ENCODE data around the gene TBKBP1. TPM values are rescaled to one million over a fixed set of nuclear protein-coding genes. Genes with fewer than 3 reads are reported as not detected.
"Not testable (repeated sequence)": the region's sequence is repeated elsewhere in the genome, so short reads cannot be mapped to it uniquely, and the experiment has no call there.

Gene TBKBP1
- total RNA-seq, 1 experiment from 2014 or later, result 0.20 TPM

- no peak for DNase-seq (ENCODE audit: low spot score)
These were observed 36.7 kb downstream of the TBKBP1 start for GRCh38 chr17:47730681-47731080.

DNA sequence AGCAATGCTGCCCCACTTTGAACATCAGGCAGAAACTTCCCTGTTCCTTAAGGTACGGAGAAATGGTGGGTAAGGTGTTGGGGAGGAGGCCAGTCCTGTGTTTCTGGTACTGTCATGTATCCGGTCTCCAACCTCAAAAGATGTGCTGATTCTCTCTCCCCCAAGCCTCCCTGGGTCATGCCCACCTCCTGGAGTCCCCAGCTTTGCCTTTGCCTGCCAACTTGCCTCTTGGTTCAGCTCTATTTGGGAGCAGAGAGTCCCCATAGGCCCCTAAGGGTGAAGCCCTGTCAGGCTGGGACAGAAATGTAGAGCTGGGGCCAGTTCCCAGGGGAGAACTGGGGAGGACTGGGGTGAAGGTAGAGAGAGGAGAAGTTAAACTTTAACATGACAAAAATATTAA is 37.4 kb downstream of the TBKBP1 start:
- no peak for DNase-seq (ENCODE audit: low spot score)

DNA sequence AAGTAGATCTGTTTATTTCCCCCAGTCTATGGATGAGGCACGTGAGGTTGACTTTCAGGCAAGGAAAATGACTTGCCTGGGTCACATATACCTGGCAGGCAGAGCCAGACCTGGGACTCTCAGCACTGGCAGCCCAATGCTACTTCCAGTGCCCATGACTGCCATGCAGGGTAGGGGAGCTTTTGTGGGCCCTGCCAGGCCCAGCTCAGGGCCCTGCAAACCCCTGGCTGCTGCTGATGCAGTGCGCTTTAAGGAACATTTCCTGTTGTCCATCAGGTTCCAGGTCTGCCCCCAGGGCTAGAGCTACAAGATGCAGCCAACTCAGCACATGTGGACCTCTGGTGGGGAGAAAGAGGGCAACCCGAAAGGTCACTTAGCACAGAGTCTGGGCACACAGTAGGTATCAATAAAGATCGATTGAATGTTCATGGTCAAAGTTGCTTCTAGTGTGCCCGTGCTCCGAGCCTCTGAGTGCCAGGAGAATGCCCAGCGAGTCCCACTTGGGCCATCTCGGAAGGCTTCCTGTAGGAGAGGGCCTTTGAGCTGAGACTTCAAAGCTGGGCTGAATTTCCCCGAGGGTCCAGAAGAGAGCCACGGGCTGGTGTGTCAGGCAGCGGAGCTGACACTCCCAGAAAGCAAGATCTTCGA is 38.6 kb downstream of the TBKBP1 start:
- no peak for DNase-seq (ENCODE audit: low spot score)

DNA sequence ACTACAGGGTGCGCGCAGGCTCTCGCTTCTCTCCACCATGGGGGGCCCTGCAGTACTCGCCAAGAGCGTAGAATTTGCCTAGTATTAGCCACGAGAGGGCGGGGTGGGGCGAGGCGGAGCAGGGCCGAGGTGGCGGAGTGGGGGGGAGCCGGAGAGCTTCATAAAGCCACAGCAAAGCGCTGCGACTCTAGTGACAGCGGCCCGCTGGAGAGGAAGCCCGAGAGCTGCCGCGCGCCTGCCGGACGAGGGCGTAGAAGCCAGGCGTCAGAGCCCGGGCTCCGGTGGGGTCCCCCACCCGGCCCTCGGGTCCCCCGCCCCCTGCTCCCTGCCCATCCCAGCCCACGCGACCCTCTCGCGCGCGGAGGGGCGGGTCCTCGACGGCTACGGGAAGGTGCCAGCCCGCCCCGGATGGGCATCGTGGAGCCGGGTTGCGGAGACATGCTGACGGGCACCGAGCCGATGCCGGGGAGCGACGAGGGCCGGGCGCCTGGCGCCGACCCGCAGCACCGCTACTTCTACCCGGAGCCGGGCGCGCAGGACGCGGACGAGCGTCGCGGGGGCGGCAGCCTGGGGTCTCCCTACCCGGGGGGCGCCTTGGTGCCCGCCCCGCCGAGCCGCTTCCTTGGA is 39.2 kb downstream of the TBKBP1 start, which contains the start of gene TBX21:
Gene TBX21 (plus strand): TSS at position 190 of the 627 bp plus-strand sequence. CDS start 219 bp downstream, at position 409.
- DNase-seq (ENCODE audit: low spot score), result no peak

GRCh38 chr17:47733674-47734410 is 39.9 kb downstream of the TBKBP1 start:
- no peak for DNase-seq (ENCODE audit: low spot score)

- no peak for DNase-seq (ENCODE audit: low spot score)
These were observed 41.1 kb downstream of the TBKBP1 start for GRCh38 chr17:47735139-47735464.

- no peak for DNase-seq (ENCODE audit: low spot score)
These were observed 41.6 kb downstream of the TBKBP1 start for GRCh38 chr17:47735536-47736011.

- no peak for DNase-seq (ENCODE audit: low spot score)
These were observed 42.8 kb downstream of the TBKBP1 start for GRCh38 chr17:47736501-47737495.

GRCh38 chr17:47738178-47738577 is 44.2 kb downstream of the TBKBP1 start:
- DNase-seq (ENCODE audit: low spot score), result no peak

DNA sequence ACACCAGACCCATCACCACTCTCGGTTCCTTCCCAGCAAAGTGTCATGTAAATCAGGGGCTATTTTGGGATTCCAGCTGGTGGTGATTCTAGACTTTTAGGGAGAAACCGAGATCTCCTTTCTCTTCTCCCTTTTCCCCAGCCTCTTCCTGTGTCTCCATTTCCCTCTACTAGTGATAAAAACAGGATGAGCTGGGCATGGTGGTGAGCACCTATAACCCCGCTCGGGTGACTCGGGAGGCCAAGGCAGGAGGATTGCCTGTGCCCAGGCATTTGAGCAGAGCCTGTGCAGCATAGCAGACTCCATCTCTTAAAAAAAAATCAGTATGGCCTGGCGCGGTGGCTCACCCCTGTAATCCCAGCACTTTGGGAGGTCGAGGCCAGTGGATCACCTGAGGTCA is 45.2 kb downstream of the TBKBP1 start:
- DNase-seq (ENCODE audit: low spot score), result no peak

DNA sequence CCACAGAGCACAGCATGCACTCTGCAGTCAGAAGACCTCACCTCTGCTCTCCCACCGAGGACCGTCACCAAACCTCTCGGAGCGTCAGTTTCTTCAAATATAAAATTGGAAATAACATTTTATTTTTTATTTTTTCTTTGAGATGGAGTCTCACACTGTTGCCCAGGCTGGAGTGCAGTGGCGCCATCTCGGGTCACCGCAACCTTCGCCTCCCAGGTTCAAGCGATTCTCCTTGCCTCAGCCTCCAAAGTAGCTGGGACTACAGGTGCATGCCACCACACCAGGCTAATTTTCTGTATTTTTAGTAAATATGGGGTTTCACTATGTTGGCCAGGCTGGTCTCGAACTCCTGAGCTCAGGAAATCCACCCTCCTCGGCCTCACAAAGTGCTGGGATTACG is 46.0 kb downstream of the TBKBP1 start:
- not testable (repeated sequence) for DNase-seq (ENCODE audit: low spot score)

- no peak for DNase-seq (ENCODE audit: low spot score)
These were observed 47.3 kb downstream of the TBKBP1 start for GRCh38 chr17:47741109-47741792.

DNA sequence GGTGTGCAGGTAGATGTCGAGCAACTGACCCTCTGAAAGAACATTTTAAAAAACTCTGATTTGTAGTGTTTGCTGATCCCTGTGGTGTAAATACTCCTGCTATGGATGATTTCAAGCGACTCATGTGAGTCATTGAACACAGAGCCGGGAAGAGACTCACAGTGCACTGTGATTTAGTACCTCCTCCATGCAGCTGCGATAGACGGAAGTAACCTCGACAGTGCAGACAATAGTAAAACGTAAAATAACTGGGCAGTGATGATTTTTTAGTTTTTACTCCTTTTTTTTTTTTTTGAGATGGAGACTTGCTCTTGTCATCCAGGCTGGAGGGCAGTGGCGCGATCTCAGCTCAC is 47.8 kb downstream of the TBKBP1 start:
- no peak for DNase-seq (ENCODE audit: low spot score)

GRCh38 chr17:47742319-47743181 is 48.6 kb downstream of the TBKBP1 start:
- no peak for DNase-seq (ENCODE audit: low spot score)

- DNase-seq (ENCODE audit: low spot score), result no peak
These were observed 50.4 kb downstream of the TBKBP1 start for GRCh38 chr17:47744168-47745036.

GRCh38 chr17:47745037-47745380 is 51.0 kb downstream of the TBKBP1 start:
- DNase-seq (ENCODE audit: low spot score), result no peak

- no peak for DNase-seq (ENCODE audit: low spot score)
These were observed 57.5 kb downstream of the TBKBP1 start for GRCh38 chr17:47751471-47751870.

DNA sequence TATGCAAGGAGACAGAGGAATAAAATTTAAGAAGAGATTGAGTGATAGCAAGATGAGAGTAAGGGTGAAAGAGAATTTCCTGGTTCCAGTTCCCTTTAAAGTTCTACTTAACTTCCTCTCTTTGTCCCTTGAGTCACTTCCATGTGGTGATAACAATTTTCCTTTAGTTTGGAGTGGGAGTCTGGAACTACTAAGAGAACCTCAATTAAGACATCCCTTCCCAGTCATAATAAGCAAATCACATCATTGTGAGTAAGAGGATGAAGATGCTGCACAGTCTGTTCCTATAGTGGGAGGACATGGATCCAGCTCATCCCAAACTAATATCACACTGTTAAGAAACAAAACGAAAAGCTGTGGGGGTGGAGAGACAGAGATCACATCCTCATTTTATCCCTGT is 63.4 kb downstream of the TBKBP1 start:
- DNase-seq (ENCODE audit: low spot score), result no peak
